GM21825 (cell line): Measurements from ENCODE around the gene IGSF6.
A peak's percentile ranks its signal among the peaks of the same experiment; 100 is the strongest.
"Not testable (repeated sequence)": the region's sequence is repeated elsewhere in the genome, so short reads cannot be mapped to it uniquely, and the experiment has no call there.

Experiments
- ATAC-seq: cut with Tn5 transposase; IDR thresholded peaks from one replicate; pipeline ENCODE4 v1.9.1; 2021; ENCODE audit warnings: mild to moderate bottlenecking, moderate library complexity; ENCODE audit not compliant: unreplicated experiment

Gene IGSF6

DNA sequence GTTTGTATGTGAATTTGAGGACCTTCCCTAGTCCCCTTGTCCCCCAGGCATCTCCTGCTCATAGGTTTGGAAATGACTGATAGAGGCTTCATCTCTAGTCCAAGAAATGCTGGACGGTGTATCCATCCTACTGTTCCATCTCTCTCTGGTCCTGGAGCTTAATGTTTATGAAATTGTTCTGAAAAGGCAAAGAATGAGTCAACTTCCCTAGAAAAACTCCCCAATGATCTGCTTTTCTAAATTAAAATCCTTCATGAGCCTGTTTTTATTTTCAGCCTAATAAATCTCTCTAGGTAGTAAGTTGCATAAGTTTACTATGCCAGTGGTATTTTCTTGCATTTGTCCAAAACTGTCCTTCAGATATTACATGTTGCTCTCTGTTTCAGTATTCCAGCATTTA, 2.1 kb upstream of the IGSF6 start:
- ATAC-seq = no peak

DNA sequence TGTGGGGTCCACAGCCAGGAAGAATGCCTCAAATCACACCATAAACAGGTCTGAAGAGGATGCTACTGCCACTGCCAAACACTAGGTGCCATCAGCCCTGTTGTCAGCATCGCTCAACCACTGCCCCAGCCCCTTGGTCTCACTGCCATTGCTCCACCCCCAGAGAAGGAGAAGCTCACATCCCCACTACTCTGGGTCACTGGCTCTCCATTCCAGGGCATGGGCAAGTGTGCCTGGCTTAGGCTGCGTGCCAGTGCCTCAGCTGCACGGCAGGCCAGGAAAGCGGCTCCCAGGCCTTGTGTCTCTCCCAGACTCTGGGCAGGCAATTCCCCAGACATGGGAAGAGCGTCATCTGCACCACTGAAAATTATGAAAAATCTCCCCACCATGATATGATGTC, 1.2 kb upstream of the IGSF6 start:
- ATAC-seq = no peak

DNA sequence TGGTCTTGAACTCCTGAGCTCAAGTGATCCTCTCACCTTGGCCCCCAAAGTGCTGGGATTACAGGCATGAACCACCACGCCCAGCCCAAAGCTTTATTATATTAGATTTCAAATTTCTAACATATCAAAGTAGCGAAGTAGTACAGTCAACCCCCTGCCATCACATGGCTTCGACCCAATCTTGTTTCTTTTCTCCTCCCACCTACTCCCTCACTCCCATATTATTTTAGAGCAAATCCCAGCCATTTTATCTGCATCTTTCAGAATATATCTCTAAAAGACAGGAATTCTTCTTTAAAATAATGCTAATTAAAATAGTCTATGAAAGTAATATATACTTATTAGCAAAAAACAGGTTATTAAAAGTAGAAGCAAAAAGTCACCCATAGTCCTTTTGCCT, 893 bp downstream of the IGSF6 start:
- no peak for ATAC-seq

DNA sequence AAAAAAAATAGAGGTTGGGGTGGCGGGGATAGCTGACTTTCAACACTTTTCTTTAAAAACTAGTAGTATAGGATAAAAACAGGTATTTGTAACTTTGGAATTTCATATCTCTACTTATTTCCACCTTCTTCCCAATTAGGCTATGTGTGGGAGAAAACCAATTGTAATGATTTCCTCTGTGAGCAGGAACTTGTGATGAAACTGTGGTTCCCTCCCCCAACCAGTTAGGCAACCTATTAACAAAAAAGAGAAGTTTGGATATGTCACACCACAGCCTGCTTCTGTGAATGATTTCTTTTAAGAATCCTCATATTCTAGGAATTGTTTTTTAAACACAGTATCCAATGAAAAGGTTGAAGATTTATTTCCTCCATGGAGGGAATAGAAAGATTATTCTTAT, 1.9 kb downstream of the IGSF6 start:
- ATAC-seq = no peak

DNA sequence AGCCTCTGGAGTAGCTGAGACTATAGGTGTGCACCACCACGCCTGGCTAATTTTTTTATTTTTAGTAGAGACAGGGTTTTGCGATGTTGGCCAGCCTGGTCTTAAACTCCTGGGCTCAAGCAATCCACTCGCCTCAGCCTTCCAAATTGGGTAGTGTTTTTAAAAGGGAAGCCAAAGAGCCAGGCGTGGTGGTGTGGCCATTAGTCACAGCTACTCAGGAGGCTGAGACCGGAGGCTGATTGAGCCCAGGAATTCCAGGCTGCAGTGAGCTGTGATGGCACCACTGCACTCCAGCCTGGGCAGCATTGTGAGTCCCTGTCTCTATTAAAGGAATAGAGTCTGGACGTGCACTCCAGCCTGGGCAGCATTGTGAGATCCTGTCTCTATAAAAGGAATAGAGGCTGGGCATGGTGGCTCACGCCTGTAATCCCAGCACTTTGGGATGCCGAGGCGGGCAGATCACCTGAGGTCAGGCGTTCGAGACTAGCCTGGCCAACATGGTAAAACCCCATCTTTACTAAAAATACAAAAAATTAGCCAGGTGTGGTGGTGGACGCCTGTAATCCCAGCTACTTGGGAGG, 2.5 kb downstream of the IGSF6 start:
- ATAC-seq = not testable (repeated sequence)

DNA sequence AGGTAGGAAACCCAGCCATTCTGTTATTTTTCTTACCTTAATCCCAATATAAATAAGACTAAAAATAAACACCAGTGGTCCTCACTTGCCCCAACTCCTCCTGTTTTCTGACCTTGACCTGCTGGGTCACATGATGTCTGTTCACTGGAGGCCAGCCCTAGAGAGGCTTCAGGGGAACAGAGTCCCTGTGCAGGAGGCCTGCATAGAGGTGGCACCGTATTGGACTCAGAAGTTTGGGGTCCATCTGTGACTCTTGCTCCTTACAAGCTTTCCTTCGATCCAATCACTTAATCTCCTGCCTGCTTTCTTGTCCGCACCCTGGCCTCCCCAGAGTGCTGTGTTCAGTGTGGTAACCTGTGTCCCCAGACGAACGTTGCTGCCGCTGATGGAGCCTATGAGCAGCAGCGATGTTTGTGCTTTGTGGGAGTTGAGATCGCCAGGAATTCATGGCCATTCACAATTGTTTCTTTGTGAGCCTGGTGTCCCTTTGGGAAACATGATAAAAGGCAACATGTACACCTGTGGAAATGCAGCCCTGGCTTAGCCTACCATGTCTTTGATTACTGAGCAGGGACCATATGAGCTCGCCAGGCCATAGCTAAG, 4.7 kb downstream of the IGSF6 start:
- ATAC-seq = no peak

DNA sequence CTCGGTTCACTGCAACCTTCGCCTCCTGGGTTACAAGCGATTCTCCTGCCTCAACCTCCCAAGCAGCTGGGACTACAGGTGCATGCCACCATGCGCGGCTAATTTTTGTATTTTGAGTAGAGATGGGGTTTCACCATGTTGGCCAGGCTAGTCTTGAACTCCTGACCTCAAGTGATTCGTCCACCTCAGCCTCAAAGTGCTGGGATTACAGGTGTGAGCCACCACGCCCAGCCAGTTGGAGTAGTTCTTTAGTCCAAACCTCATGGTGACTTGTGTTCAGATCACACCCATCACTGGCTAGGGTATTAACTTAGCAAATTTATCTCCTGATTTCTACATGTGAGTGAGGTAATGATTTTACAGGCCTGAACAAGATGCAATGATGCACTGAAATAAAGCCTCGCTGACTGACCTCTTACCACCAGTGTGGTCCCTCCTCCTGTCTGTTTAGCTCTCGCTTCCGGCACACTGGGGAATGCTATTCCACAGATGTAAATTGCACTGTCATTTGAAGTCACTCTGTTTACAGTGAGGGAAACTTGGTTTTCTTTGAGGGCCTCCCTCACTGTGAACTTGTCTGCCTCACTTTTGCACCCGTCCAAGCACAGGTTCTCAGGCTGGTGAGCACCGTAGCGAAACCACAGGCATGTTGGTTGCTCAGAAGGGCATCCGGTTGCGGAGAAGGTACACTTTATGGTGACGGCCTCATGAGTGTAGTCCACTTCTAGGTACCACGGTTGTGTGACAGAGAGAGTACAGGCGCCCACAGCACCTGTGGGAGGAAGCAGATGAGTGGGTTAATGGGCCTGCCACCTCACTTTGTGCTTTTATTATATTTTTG, 5.5 kb downstream of the IGSF6 start:
- ATAC-seq = peak; percentile 88

DNA sequence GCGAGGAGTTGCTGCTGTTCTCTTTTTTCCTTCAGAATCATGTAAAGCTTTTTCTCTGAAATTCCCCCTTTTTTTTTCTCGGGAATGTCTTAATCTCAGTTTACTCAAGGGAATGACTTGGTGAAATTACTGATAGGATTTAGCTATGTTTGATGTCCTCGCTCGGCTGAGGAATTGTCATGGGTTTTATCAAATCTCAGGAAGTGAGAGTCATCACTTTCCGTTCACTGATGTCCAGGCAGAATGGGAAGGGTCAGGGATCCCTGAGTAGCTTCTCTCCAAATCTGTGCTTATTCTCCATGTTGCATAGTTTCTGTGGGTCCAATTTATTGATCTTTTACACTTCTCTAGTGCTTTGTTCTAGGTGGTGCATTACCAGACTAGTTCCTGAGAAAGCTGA, 6.3 kb downstream of the IGSF6 start:
- no peak for ATAC-seq

DNA sequence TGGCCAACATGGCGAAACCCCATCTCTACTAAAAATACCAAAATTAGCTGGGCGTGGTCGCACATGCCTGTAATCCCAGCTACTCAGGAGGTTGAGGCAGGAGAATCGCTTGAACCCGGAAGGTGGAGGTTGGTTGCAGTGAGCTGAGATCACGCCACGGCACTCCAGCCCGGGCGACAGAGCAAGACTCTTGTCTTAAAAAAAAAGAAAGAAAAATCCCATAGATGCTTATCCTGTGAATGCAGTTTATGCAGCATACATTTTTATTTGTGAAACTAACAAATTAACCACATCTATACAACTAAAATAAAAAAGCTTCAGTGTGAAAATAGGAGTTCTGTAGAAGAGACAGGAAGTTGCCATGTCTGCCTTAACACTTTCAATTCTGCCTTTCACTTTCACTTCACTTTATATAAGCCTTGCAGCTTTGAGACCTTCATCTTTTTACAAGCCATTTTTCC, 7.1 kb downstream of the IGSF6 start:
- no peak for ATAC-seq

DNA sequence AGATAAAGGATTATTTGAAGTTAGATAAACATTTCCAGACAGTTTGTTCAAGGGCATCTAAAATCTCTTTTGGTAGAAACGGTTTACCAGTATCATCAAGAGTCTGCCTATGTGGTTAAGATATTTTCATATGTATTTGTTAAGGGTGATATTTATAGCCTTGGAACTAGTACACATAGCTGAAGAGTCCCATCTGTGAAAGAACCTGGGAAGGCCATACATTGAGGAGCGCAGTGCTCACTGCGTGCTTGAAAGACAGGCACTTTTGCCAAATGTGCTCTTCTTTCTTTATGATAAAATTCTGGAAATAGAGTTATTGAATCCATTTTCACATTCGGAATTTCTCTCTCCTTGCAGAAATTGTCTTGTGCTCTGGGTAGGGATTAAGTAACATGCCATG, 7.7 kb downstream of the IGSF6 start:
- ATAC-seq = no peak

DNA sequence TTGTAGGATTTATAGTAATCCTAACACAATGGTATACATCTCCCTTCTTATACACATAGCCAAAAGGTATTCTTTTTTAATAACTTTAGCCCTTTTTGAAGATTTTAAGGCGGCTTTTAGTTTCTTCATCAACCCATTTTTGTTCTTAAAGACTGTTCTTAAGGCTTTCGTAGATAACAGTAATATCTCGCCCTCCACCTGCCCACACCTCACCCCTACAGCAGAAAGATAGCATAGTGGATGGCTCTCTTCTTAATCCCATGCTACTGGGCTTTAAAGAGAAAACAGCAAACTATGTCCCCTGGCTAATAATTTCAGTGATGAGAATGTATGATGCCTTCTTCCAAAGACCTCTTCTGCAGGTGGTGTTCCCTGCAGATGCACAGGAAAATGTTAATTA, 8.6 kb downstream of the IGSF6 start:
- no peak for ATAC-seq

DNA sequence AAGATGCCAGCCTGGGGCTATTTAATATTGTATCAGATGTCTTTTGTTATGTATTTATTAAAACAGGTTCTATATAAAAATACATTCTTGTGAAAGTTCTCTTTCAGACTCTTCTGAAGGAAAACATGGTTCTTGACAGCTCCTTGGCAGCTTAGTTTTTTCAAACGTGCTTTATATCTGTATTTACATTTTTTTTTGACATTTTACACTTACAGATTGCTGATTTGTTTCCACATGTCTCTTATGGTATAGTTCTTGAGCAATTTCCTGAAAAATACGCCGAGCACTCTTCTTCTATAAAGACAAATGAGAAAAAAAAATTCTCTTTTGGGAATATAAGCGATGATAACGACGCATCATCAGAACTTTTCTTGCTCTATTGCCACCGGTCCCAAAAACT, 9.5 kb downstream of the IGSF6 start:
- no peak for ATAC-seq

DNA sequence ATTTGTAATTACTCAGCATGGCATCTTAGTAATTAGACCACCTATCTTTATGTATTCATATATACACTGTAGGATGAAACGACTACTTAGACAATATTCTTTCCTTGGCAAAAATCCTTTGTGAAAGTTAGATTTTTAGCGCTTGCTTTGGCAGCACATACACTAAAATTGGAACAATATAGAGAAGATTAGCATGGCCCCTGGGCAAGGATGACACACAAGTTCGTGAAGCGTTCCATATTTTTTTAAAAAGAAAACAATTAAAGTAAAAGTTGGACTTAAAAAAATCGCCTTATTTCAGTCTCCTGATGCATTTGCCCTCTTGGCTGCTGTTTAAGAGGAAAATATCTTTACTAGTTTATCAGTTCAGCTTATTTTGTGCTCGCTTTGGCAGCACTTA, 10.5 kb downstream of the IGSF6 start:
- ATAC-seq = no peak

DNA sequence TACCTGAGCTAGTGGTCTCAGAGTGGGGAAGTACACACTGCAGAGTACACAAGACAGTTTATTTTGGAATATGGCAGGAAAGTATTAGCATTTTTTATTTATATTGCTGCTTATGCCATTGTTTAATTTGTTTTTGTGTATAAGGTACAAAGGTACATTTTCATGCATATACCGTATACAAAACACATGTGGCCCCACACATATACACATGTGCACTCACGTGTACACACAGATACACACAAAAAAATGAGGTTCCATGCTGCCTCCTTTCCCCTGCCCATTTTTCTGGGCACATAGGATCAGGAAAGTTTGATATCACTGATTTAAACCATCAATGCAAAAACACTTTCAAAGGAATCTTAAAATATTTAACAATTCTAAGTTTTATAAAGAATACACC, 12.9 kb downstream of the IGSF6 start:
- no peak for ATAC-seq

DNA sequence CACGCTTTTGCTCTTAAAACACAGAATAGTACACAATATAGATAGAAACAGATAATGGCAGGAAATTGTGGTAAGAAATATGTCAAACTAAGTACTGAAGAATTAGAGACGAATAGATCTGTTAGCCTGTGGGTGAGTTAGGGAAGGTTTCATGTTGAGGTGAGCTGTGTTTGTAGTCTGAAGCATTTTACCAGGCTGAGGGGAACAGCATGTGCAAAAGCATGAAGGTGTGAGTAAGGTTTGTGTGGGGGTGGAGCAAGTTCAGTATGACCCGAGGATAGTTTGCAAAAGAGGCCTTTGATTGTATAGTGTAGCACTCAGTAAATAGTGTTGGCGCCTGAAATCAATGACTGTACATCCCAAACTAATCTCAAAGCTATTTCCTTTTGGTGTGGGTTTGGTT, 13.8 kb downstream of the IGSF6 start:
- no peak for ATAC-seq

DNA sequence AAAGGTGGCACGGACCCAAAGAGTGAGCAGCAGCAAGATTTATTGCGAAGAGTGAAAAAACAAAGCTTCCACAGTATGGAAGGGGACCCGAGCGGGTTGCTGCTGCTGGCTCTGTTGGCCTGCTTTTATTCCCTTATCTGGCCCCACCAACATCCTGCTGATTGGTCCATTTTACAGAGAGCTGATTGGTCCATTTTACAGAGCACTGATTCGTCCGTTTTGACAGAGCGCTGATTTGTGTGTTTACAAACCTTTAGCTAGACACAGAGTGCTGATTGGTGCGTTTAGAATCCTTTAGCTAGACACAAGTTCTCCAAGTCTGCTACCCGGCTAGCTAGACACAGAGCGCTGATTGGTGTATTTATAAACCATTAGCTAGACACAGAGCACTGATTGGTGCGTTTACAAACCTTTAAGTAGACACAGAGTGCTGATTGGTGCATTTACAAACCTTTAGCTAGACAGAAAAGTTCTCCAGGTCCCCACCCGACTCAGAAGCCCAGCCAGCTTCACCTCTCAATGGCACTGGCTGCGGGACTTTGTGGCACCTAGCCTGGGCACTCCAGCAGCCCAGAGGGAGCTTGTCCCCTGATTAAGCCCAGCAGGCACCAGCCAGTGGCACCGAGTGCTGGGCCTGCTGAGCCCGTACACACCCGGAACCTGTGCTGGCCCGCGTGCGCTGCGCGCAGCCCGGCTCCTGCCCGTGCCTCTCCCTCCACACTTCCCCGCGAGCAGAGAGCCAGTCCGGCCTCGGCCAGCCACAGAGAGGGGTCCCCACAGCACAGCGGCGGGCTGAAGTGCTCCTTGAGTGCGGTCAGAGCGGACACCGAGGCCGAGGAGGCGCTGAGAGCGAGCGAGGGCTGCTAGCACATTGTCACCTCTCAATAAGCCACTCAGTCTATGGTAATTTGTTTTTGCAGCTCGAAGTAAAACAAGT, 15.1 kb downstream of the IGSF6 start:
- no peak for ATAC-seq

DNA sequence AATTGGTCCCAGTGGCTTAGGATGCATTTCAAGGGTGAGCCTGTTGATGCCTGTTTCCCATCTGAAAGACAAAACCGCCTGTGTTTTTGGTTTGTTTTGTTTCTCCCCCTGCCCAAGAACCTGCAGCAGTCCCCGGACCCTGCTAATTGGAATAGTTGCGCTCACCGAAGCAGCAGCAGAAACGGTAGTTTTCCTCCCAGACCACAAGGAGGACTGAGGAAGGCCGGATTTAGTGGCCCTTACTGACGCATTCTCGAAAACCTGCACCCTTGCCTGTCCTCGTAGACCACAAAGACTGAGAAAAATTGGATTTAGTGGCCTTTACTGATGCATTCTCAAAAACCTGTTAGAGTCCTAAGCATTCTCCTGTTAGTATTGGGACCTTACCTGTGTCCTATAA, 16.7 kb downstream of the IGSF6 start:
- not testable (repeated sequence) for ATAC-seq

DNA sequence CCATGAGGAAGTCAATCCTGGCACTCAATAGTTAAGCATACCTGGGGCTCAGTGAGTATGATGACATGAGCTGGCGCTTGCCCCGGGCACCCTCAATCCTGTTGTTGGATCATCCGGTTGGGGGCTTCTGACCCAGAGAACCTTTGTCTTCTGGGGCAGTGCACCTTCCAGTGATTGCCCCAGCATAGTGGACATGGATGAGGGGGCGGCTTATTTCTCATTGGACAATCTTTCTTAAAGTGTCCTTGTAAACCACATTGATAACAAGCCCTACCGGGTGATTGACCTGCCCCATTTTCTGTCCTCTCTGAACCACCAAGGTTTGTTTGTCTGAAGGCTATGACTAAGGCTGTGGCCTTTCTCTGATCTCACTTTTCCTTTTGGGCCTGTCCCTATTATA, 18.2 kb downstream of the IGSF6 start:
- no peak for ATAC-seq

DNA sequence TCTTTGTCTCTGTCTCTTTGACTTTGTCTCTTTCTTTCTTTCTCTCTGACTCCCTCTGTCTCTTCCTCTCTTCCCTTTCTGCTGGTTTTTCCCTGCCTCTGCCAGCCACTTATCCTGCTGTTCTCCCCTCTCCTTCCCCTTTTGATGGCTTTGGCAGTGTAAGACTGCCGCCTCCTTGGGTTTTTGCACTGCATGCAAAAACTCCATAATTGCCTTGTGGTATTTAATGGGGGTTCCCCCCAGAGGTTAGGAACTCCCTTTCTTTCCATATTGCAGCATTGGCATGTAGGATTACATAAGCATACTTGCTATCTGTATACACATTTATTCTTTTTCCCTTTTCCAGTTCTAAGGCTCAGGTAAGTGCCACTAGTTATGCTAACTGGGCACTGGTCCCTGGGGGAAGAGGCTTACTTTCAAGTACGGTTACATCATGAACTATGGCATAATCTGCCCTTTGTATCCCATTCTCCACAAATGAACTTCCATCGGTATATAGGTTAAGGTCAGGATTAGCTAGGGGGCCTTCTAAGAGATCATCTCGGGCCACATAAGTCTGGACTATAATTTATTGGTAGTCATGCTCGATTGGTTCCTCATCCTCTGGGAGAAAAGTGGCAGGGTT, 20.3 kb downstream of the IGSF6 start:
- ATAC-seq = not testable (repeated sequence)

DNA sequence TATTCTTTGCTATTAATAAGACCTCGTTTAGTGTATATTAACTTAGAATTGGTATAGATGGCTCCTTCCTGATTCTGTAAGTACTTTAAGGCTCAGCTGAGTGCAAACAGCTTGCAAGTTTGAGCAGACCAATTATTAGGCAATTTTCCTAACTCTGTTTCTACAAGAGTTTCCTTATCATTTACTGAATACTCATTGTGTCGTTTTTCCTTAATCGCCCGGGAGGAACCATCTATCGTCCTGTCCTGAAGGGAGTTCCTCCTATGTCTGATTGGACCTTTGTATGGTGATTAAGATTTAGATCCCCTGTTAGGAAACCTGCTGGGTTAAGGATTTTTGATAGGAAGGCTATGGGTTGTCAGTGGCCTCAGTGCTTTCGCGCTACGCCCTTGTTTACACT, 21.0 kb downstream of the IGSF6 start:
- not testable (repeated sequence) for ATAC-seq

DNA sequence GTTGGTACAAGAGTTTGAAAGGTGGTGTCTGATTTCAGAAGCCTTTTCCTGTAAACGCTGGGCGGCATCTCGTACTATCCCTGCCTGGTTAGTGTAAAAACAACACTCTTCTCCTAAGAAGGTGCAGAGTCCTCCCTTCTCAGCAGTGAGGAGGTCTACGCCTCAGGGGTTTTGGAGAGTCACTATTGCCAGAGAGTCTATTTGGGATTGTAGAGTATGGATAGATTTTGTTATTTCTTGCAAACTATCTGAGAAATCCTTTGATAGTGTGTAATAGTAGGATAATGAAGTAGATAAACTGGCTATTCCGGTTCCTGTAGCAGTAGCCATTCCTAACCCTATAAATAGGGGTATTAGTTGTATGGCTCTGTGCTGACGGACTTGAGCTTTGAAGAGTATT, 21.5 kb downstream of the IGSF6 start:
- not testable (repeated sequence) for ATAC-seq
